ENCODE measurements around the gene LFNG. TPM values are rescaled to one million over a fixed set of nuclear protein-coding genes. Genes with fewer than 3 reads are reported as not detected.
"Not testable (repeated sequence)": the region's sequence is repeated elsewhere in the genome, so short reads cannot be mapped to it uniquely, and the experiment has no call there.

LFNG gene
- total RNA-seq, 1 experiment from 2014 or later: 38.1 TPM

- ChIA-PET POLR2A (no interaction called here), CTCF (no interaction called here)
- intact Hi-C loops (cut with micrococcal nuclease; ENCODE audit: unreplicated experiment) (no loop called here), in situ Hi-C loops (cut with HindIII; ENCODE audit: low pct_unique_long_range_greater_than_20kb, low sequenced_read_pairs) (no loop called here)
- ATAC-seq (peak; percentile 75), DNase-seq (ENCODE audit: low read depth, low spot score) (no peak)
- TF ChIP-seq SIN3A (IDR thresholded peaks at IDR 0.05; ENCODE audit: borderline replicate concordance, insufficient read depth, low read depth, low read length) (peak; percentile 93; the same call in 1 of the 2 replicates), REST (IDR thresholded peaks at IDR 0.05; ENCODE audit: insufficient read depth in 1 of 2, low read depth in 2 of 2, low read length in 1 of 2) (no peak), POLR2AphosphoS5 (IDR thresholded peaks at IDR 0.05; ENCODE audit: low read depth, low read length) (peak; percentile 22; the same call in 1 of the 2 replicates)
- Histone ChIP-seq H3K4me3 (ENCODE audit: low read depth in 2 of 2, low read length in 2 of 2) (peak within 1 kb of the TSS; percentile 74 to 95), H3K9me3 (ENCODE audit: control insufficient read depth, insufficient read depth, low read depth, low read length) (no peaks in the 10 kb centered on the region), H3K27me3 (ENCODE audit: control insufficient read depth, insufficient read depth, low read length) (no peaks in the 10 kb centered on the region), H3K4me1 (ENCODE audit: control insufficient read depth, insufficient read depth, low read length) (peaks cover 16% of the 10 kb centered on the region), H3K36me3 (ENCODE audit: control insufficient read depth, insufficient read depth, low read length) (no peaks in the 10 kb centered on the region), H3K27ac (ENCODE audit: low read length) (peak within 1 kb of the TSS; percentile 82)
- BruUV-seq (replicated peaks): no TSS peak
Observed at GRCh38 chr7:2558629-2559282, 39.2 kb downstream of the LFNG start, which contains the start of gene IQCE. TSS of gene IQCE (plus strand) at chr7:2558979. CDS start at chr7:2559182, 203 bp downstream.

- H3K4me1 ChIP-seq (ENCODE audit: control insufficient read depth, insufficient read depth, low read length): peaks cover 10% of the 10 kb centered on the region
- DNase-seq (ENCODE audit: low read depth, low spot score) (no peak), ATAC-seq (peak; percentile 10)
- intact Hi-C loops (cut with micrococcal nuclease; ENCODE audit: unreplicated experiment) (no loop called here), in situ Hi-C loops (cut with HindIII; ENCODE audit: low pct_unique_long_range_greater_than_20kb, low sequenced_read_pairs) (no loop called here)
- H3K9me3 ChIP-seq (ENCODE audit: control insufficient read depth, insufficient read depth, low read depth, low read length): no peaks in the 10 kb centered on the region
- POLR2A ChIA-PET: interaction anchor here (0.7 kb wide), 1 partner anchor 271 kb away, joined by 3 read pairs; no protein-coding TSS in a partner anchor
- no TSS peak for BruUV-seq (replicated peaks)
- TF ChIP-seq, protein P1, sequence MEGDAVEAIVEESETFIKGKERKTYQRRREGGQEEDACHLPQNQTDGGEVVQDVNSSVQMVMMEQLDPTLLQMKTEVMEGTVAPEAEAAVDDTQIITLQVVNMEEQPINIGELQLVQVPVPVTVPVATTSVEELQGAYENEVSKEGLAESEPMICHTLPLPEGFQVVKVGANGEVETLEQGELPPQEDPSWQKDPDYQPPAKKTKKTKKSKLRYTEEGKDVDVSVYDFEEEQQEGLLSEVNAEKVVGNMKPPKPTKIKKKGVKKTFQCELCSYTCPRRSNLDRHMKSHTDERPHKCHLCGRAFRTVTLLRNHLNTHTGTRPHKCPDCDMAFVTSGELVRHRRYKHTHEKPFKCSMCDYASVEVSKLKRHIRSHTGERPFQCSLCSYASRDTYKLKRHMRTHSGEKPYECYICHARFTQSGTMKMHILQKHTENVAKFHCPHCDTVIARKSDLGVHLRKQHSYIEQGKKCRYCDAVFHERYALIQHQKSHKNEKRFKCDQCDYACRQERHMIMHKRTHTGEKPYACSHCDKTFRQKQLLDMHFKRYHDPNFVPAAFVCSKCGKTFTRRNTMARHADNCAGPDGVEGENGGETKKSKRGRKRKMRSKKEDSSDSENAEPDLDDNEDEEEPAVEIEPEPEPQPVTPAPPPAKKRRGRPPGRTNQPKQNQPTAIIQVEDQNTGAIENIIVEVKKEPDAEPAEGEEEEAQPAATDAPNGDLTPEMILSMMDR (IDR thresholded peaks at IDR 0.05): no peak
- TF ChIP-seq POLR2AphosphoS5 (IDR thresholded peaks at IDR 0.05; ENCODE audit: low read depth, low read length) (no peak), REST (IDR thresholded peaks at IDR 0.05; ENCODE audit: insufficient read depth in 1 of 2, low read depth in 2 of 2, low read length in 1 of 2) (no peak), TCF7L2 (IDR thresholded peaks at IDR 0.05; ENCODE audit: low read depth, low read length) (no peak), SIN3A (IDR thresholded peaks at IDR 0.05; ENCODE audit: borderline replicate concordance, insufficient read depth, low read depth, low read length) (no peak; the same call in 1 of the 2 replicates)
- H3K27me3 ChIP-seq (ENCODE audit: control insufficient read depth, insufficient read depth, low read length): no peaks in the 10 kb centered on the region
- H3K36me3 ChIP-seq (ENCODE audit: control insufficient read depth, insufficient read depth, low read length): no peaks in the 10 kb centered on the region
- CTCF ChIA-PET: interaction anchor here (0.7 to 0.8 kb wide), 2 partner anchors 108 to 153 kb away, joined by 3 read pairs; no protein-coding TSS in a partner anchor
- H3K4me3 ChIP-seq (ENCODE audit: low read depth in 2 of 2, low read length in 2 of 2): peak overlapping the region; percentile 74 to 95
- H3K27ac ChIP-seq (ENCODE audit: low read length): peak overlapping the region; percentile 82
Observed at GRCh38 chr7:2559283-2559950, 39.8 kb downstream of the LFNG start.

DNA sequence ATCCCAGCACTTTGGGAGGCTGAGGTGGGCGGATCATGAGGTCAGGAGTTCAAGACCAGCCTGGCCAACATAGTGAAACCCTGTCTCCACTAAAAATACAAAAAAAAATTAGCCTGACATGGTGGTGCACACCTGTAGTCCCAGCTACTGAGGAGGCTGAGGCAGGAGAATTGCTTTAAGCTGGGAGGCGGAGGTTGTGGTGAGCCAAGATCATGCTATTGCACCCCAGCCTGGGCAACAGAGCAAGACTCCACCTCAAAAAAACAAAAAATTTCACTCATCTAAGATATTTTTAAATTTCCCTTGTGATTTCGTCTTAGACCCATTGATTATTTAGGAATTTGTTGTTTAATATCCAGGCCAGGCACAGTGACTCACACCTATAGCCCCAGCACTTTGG is 44.4 kb downstream of the LFNG start:
- CTCF ChIA-PET: interaction anchor here (0.7 kb wide), 1 partner anchor 10 kb away, joined by 3 read pairs; no protein-coding TSS in a partner anchor
- in situ Hi-C loops (cut with HindIII; ENCODE audit: low pct_unique_long_range_greater_than_20kb, low sequenced_read_pairs); ATAC-seq; H3K27me3 ChIP-seq (ENCODE audit: control insufficient read depth, insufficient read depth, low read length); BruUV-seq (replicated peaks); H3K27ac ChIP-seq (ENCODE audit: low read length); H3K4me3 ChIP-seq (ENCODE audit: low read depth in 2 of 2, low read length in 2 of 2); H3K4me1 ChIP-seq (ENCODE audit: control insufficient read depth, insufficient read depth, low read length); intact Hi-C loops (cut with micrococcal nuclease; ENCODE audit: unreplicated experiment); H3K9me3 ChIP-seq (ENCODE audit: control insufficient read depth, insufficient read depth, low read depth, low read length); H3K36me3 ChIP-seq (ENCODE audit: control insufficient read depth, insufficient read depth, low read length); DNase-seq (ENCODE audit: low read depth, low spot score); POLR2A ChIA-PET: not testable (repeated sequence)
